T-helper 22 cell (primary cell): ENCODE data around the gene USP46.
A peak's percentile ranks its signal among the peaks of the same experiment; 100 is the strongest.

Experiments
- DNase-seq: peaks from one replicate; pipeline ENCODE4 v3.0.0-alpha.2; 2020; ENCODE audit warnings: low read depth

USP46 gene

GRCh38 chr4:52659001-52659721 lies at the start of gene USP46:
Gene USP46, minus strand, starts transcription at chr4:52659301. Its CDS starts 151 bp downstream, at chr4:52659150.
- DNase-seq, result peak; percentile 39

GRCh38 chr4:52704661-52705060 lies 45.6 kb upstream of the USP46 start:
- DNase-seq, result no peak

GRCh38 chr4:52704133-52704532 lies 45.0 kb upstream of the USP46 start:
- DNase-seq, result no peak

- no peak for DNase-seq
These were observed 42.1 kb upstream of the USP46 start for GRCh38 chr4:52701207-52701606.

GRCh38 chr4:52694936-52695335 lies 35.8 kb upstream of the USP46 start:
- no peak for DNase-seq

- DNase-seq, result no peak
These were observed 34.4 kb upstream of the USP46 start for GRCh38 chr4:52693492-52693891.

GRCh38 chr4:52689096-52689495 lies 30.0 kb upstream of the USP46 start:
- DNase-seq, result no peak

GRCh38 chr4:52687696-52688095 lies 28.6 kb upstream of the USP46 start:
- no peak for DNase-seq

- DNase-seq, result no peak
These were observed 26.2 kb upstream of the USP46 start for GRCh38 chr4:52685316-52685715.

- no peak for DNase-seq
These were observed 25.8 kb upstream of the USP46 start for GRCh38 chr4:52684896-52685295.

GRCh38 chr4:52680381-52680780 lies 21.3 kb upstream of the USP46 start:
- no peak for DNase-seq

- DNase-seq, result no peak
These were observed 17.4 kb upstream of the USP46 start for GRCh38 chr4:52676536-52676935.

- no peak for DNase-seq
These were observed 16.0 kb upstream of the USP46 start for GRCh38 chr4:52675111-52675510.

- DNase-seq, result no peak
These were observed 11.6 kb upstream of the USP46 start for GRCh38 chr4:52670739-52671138.

- no peak for DNase-seq
These were observed 11.0 kb upstream of the USP46 start for GRCh38 chr4:52670121-52670520.

- DNase-seq, result no peak
These were observed 6.5 kb upstream of the USP46 start for GRCh38 chr4:52665592-52665991.

- no peak for DNase-seq
These were observed 5.4 kb upstream of the USP46 start for GRCh38 chr4:52664479-52664878.

- no peak for DNase-seq
These were observed 3.0 kb upstream of the USP46 start for GRCh38 chr4:52661966-52662690.

- DNase-seq, result no peak
These were observed 1.5 kb upstream of the USP46 start for GRCh38 chr4:52660643-52661042.

GRCh38 chr4:52659722-52660261 lies 691 bp upstream of the USP46 start:
- DNase-seq, result no peak

- no peak for DNase-seq
These were observed 480 bp downstream of the USP46 start for GRCh38 chr4:52658641-52659000.

- no peak for DNase-seq
These were observed 1.2 kb downstream of the USP46 start for GRCh38 chr4:52657618-52658501.

GRCh38 chr4:52657292-52657617 lies 1.8 kb downstream of the USP46 start:
- DNase-seq, result no peak
